Measurements from ENCODE around the gene ATRNL1.

DNA sequence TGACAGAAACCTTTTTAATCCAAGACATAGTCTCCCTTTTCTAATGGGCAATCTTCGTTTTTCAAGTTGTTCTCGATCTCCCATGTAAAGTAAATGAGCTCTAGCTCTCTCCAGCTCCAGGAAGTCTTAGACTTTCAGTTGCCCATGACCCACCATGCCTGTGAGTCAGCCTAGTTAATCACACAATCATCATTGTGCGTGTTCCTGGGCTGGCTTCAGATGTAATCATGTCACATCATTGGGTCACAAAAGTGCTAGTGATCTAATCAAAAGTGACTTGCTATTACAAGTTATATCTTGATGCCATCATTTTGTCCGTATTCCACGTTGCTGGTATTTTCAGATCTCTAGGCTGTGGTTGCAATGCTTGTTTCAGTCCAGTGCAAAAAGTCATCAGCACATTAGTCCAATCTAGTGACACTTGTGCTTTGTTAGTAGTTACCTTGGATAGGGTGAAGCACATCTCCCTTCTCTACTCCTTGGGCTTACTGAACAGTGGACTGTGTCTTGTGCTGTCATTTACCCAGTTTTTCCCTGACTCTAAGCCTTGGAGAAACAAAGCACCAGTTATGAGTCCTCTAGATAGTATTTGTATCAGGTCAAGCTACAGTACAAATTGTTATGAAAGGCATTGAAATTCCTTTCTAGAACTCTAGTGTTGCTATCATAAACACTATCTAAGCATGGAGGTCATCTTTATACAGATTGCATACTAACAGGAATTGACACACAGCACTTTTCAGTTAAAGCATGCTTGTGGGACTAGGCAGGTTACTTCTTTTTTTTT is 863.3 kb downstream of the ATRNL1 start:
- TF ChIP-seq MAFK (IDR thresholded peaks at IDR 0.05; ENCODE audit: low read depth, low read length) (no peak), CEBPB (IDR thresholded peaks at IDR 0.05; ENCODE audit: low read depth, low read length) (no peak), POLR2A (IDR thresholded peaks at IDR 0.05; ENCODE audit: control extremely low read depth in 1 of 2, low read depth in 2 of 2, low read length in 2 of 2) (no peak), EZH2 (IDR thresholded peaks at IDR 0.05; ENCODE audit: low read depth, low read length, severe bottlenecking) (no peak), SUZ12 (IDR thresholded peaks at IDR 0.05; ENCODE audit: low read length) (no peak), RBBP5 (IDR thresholded peaks at IDR 0.05; ENCODE audit: borderline replicate concordance, low read depth, low read length) (no peak), YY1 (IDR thresholded peaks at IDR 0.05; ENCODE audit: low read depth, low read length) (no peak)
- TF ChIP-seq, protein P1, sequence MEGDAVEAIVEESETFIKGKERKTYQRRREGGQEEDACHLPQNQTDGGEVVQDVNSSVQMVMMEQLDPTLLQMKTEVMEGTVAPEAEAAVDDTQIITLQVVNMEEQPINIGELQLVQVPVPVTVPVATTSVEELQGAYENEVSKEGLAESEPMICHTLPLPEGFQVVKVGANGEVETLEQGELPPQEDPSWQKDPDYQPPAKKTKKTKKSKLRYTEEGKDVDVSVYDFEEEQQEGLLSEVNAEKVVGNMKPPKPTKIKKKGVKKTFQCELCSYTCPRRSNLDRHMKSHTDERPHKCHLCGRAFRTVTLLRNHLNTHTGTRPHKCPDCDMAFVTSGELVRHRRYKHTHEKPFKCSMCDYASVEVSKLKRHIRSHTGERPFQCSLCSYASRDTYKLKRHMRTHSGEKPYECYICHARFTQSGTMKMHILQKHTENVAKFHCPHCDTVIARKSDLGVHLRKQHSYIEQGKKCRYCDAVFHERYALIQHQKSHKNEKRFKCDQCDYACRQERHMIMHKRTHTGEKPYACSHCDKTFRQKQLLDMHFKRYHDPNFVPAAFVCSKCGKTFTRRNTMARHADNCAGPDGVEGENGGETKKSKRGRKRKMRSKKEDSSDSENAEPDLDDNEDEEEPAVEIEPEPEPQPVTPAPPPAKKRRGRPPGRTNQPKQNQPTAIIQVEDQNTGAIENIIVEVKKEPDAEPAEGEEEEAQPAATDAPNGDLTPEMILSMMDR (IDR thresholded peaks at IDR 0.05; ENCODE audit: control extremely low read depth in 1 of 3, insufficient read depth in 1 of 3, low read depth in 1 of 3, low read length in 3 of 3) = no peak

Measured in H1 (cell line).